A549 (cell line): ENCODE measurements around the gene PARD3B.

Source experiments
- BHLHE40 ChIP-seq: IDR thresholded peaks from 2 replicates; pipeline ENCODE4 v1.6.1; 2012; ENCODE audit warnings: low read depth, low read length, inconsistent platforms
- CHD2 ChIP-seq: fragments of 150-350 bp; IDR thresholded peaks from 2 replicates; pipeline ENCODE4 v1.6.1; 2014; ENCODE audit warnings: low read length; ENCODE audit not compliant: partially characterized antibody
- CTCF ChIP-seq: fragments of >200 bp; sonication (Bioruptor Twin); formaldehyde crosslinking; IDR thresholded peaks from 3 replicates; pipeline ENCODE4 v1.5.1; 2016
- ESRRA ChIP-seq: fragments of 150-350 bp; IDR thresholded peaks from 2 replicates; pipeline ENCODE4 v1.6.1; 2014; ENCODE audit warnings: mild to moderate bottlenecking, low read length, borderline replicate concordance
- POLR2A ChIP-seq: IDR thresholded peaks from 2 replicates; pipeline ENCODE4 v1.6.1; 2012; ENCODE audit warnings: mild to moderate bottlenecking, low read length
- RFX5 ChIP-seq: fragments of 450-650 bp; IDR thresholded peaks from 2 replicates; pipeline ENCODE4 v1.7.1; 2014; ENCODE audit warnings: antibody characterized with exemption, mild to moderate bottlenecking, moderate library complexity
- RNF2 ChIP-seq: fragments of 200-600 bp; sonication (generic); IDR thresholded peaks from 2 replicates; pipeline ENCODE4 v1.6.1; 2016; ENCODE audit warnings: low read depth, mild to moderate bottlenecking, antibody characterized with exemption, moderate library complexity, borderline replicate concordance
- ZC3H11A ChIP-seq: fragments of 450-650 bp; IDR thresholded peaks from 2 replicates; pipeline ENCODE4 v1.6.1; 2014; ENCODE audit warnings: antibody characterized with exemption, mild to moderate bottlenecking
- ZFP36 ChIP-seq: fragments of 450-650 bp; IDR thresholded peaks from 2 replicates; pipeline ENCODE4 v1.6.1; 2014; ENCODE audit warnings: borderline replicate concordance; ENCODE audit not compliant: partially characterized antibody
- TF ChIP-seq, protein P1 (sequence below): IDR thresholded peaks from 2 replicates; pipeline ENCODE4 v1.6.1; 2012; ENCODE audit warnings: low read depth, borderline replicate concordance
- TF ChIP-seq, protein P2 (sequence below): IDR thresholded peaks from 2 replicates; pipeline ENCODE4 v1.6.1; 2012

DNA sequence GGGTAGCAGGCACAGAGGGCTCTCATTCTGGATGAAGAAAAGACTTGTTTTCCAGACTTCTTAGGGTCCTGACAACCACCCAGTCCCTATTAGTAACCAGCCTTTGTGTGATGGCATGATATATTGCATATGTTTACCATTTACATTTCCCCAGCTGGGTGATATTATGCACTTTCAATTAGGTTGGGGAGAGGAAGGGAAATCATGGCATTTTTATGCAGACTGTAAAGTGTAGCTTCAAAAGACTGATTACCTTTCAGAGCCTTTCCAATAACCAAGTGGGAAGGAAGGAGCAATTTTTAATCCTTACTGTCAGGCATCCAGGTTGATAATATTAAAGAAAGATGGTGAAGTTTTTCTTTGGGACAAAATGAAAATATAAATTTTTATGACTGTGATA is 896.2 kb downstream of the PARD3B start:
- TF ChIP-seq POLR2A (no peak), CTCF (no peak), RFX5 (no peak), ESRRA (no peak), BHLHE40 (no peak), CHD2 (no peak), ZFP36 (no peak), RNF2 (no peak), ZC3H11A (no peak)
- TF ChIP-seq, protein P1, sequence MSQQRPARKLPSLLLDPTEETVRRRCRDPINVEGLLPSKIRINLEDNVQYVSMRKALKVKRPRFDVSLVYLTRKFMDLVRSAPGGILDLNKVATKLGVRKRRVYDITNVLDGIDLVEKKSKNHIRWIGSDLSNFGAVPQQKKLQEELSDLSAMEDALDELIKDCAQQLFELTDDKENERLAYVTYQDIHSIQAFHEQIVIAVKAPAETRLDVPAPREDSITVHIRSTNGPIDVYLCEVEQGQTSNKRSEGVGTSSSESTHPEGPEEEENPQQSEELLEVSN, result no peak
- TF ChIP-seq, protein P2, sequence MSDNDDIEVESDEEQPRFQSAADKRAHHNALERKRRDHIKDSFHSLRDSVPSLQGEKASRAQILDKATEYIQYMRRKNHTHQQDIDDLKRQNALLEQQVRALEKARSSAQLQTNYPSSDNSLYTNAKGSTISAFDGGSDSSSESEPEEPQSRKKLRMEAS, result no peak
